NCI-H2227 (cell line): ENCODE data around the gene GAGE12J.
"Not testable (repeated sequence)": the region's sequence is repeated elsewhere in the genome, so short reads cannot be mapped to it uniquely, and the experiment has no call there.

Experiments
- DNase-seq: peaks from one replicate; lab custom pipeline; 2025; ENCODE audit not compliant: unreplicated experiment; lab: John Stamatoyannopoulos, UW

GAGE12J gene

DNA sequence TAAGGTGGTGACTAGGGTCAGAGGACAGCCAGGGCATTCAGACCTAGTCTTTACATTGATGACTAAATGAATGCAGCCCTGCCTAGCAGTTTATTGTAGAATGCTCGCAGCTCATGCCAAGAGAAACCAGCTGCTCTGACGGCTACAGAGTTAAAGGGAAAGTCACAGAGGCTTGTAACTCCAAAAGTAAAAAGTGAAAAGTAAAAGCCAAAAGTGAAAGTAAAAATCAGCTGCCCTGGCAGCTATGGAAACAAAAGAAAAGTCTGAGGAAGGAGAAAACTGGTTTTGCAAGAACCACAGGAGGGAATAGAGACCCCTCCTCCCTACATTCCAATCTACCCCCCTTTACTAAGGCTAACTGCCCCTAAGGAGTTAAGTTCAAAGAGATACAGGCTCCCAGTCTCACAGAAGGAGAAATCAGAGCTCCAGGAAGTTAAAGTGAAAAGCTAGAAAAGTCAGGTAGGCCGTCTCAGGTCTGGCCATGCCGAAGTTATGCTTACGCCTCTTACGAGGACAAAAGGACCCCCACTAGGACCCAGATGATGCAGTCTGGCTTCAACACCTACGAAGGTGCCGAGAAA, 12.3 kb upstream of the GAGE12J start:
- DNase-seq: no peak

DNA sequence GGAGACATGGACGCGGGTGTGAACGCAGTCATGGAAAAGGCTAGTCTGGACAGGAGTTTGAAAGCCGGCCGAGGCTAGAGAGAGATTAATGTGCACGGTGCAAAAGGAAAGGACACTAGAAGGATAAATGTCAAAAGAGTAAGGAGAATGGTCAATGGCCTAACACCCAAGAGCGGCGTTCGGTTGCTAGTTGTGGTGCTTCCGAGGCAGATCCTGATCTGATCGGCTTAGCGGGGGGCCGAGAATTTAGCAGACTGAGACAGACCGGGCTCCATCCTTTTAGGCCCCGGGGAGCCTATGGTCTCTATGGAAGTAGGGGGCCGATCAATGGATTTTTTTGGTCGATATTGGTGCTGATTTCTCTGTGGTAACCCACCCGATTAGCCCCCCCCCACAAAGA, 11.5 kb upstream of the GAGE12J start:
- DNase-seq: no peak

DNA sequence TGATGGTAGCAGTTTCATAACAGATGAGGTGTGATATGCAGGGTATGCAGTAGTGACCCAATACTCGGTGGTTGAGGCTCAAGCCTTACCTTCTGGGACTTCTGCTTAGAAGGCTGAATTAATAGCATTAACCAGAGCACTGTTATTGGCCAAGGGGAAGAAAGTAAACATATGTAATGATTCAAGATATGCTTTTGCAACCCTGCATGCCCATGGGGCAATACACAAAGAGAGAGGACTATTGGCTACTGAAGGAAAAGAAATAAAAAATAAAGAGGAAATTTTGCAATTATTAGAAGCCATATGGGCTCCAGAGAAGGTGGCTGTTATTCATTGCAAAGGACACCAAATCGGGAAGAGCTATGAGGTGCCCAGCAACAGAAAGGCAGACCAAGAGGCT, 9.7 kb upstream of the GAGE12J start:
- no peak for DNase-seq

DNA sequence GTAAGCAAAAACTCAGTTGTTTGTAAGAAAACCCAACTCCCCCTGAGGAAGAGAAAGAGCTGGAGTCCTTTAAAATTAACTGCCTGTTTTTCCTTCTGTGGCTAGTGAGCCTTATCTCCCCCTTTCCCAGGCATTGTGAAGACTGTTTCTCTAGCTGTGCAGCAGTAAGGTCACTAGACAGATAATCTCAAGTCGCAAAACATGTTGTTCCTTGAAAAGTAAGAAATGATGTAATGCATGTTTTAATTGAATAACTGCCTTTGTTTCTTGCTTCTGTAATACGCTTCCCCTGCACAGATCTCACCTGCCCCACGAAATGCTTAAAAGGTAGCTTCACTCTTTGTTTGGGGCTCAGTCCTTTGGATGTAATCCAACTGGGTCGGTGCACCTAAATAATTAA, 5.8 kb upstream of the GAGE12J start:
- DNase-seq: no peak

DNA sequence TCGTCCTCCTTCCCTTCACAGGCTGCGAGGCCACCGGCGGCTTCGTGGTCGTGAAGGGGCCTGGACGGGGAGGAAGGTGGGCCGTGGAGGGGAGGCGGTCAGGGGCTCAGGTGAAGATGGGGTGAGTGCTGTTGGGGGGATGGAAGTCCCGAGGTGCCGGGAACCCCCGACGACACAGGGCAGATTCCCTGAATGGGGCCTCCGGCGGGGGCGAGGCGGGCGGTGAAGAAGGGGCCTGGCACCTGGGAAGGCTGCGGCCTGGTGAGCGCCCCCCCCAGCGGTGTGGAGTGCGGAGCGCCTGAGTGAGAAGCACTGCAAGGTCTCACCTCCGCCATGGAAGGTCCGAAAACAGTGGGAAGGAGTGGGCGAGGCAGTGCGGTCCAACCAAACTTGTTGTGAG, 429 bp downstream of the GAGE12J start:
- not testable (repeated sequence) for DNase-seq

DNA sequence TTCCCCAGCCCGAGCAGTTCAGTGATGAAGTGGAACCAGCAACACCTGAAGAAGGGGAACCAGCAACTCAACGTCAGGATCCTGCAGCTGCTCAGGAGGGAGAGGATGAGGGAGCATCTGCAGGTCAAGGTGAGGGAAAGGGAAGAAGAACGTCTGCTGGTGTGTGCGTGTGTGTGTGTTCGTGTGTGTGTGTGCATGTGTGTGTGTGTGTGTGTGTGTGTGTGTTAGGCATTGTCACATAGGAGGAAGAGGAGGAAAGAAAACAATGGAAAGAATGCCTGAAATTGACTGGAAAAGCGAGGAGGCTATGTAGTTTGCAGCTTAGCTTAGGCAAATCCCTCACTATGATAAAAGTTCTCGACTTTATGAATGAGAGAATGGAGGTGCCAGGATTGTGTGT, 1.9 kb downstream of the GAGE12J start:
- not testable (repeated sequence) for DNase-seq

DNA sequence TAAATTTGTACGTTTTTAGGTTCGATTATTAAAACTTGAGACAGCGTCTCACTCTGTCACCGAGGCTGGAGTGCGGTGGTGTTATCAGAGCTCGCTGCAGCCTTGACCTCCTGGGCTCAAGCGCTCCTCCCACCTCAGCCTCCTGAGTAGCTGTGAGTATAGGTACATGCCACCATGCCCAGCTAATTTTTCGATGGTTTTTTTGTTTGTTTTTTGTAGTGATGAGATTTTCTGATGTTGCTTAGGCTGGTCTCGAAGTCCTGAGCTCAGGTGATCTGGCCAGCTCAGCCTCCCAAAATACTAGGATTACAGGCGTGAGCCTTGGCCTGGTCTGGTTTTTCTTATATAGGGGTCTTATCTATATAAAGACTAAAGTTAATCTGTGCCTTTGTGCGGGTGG, 8.6 kb downstream of the GAGE12J start:
- DNase-seq: not testable (repeated sequence)

DNA sequence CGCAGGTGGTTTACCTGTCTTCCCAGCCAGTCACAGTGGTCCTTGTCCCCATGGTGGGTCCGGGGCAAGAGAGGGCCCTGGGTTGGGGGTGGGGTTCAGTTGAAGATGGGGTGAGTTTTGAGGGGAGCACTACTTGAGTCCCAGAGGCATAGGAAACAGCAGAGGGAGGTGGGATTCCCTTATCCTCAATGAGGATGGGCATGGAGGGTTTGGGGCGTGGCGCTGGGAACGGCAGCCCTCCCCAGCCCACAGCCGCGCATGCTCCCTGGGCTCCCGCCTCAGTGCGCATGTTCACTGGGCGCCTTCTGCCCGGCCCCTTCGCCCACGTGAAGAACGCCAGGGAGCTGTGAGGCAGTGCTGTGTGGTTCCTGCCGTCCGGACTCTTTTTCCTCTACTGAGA, 9.4 kb downstream of the GAGE12J start, which contains the start of gene GAGE13:
Gene GAGE13, plus strand, starts transcription at position 301 of the 400 bp plus-strand sequence. CDS start 1,156 bp downstream, outside the sequence.
- not testable (repeated sequence) for DNase-seq

DNA sequence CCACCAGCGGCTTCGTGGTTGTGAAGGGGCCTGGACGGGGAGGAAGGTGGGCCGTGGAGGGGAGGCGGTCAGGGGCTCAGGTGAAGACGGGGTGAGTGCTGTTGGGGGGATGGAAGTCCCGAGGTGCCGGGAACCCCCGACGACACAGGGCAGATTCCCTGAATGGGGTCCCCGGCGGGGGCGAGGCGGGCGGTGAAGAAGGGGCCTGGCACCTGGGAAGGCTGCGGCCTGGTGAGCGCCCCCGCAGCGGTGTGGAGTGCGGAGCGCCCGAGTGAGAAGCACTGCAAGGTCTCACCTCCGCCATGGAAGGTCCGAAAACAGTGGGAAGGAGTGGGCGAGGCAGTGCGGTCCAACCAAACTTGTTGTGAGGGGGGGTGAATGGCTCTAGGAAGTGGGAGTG, 10.0 kb downstream of the GAGE12J start:
- not testable (repeated sequence) for DNase-seq

DNA sequence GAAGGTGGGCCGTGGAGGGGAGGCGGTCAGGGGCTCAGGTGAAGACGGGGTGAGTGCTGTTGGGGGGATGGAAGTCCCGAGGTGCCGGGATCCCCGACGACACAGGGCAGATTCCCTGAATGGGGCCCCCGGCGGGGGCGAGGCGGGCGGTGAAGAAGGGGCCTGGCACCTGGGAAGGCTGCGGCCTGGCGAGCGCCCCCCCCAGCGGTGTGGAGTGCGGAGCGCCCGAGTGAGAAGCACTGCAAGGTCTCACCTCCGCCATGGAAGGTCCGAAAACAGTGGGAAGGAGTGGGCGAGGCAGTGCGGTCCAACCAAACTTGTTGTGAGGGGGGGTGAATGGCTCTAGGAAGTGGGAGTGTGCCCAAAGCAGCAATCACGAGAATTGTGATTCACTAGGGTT, 19.6 kb downstream of the GAGE12J start:
- not testable (repeated sequence) for DNase-seq

DNA sequence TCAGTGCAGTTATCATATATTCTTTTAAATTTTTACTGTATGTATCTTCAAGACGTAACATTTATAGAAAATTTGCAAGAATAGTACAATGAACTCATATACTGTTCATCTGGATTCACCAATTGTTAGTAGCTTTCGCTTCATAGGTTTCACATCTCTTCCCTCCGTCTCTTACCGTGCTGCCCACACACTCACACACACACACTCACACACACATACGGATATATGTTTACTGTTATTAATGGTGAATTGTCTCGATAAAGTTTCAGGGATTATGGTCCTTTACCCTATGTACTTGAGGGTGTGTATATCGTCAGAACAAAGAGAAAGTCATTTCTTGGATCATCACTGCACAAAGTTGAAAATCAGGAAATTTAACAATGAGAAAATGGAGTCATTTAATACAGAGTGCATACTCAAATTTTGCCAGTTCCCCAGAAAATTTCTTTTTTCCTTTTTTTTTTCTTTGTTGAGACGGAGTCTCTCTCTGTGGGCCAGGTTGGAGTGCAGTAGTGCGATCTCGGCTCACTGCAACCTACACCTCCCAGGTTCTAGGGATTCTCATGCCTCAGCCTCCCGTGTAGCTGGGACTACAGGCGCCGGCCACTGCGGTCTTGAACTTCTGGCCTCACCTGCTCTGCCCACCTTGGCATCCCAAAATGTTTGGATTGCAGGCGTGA, 22.8 kb downstream of the GAGE12J start:
- DNase-seq: not testable (repeated sequence)

DNA sequence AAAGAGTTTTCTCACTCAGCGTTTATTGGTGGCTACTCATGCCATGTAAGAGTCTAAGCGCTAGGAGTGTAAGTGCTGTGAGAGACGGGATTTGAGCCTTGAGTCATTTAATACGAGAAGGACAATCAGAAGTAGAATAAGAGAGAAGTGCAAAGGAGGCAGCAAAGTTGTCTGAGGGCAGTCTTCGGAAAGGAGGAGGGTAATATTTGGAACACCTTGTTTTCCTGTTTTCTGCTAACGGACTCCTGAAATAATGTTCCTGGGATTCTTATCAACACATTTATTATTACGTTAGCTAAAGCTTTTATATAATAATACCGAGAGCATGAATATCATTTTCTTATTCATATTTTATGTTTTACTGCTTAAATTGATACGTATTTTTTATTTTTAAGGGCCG, 23.6 kb downstream of the GAGE12J start:
- not testable (repeated sequence) for DNase-seq

DNA sequence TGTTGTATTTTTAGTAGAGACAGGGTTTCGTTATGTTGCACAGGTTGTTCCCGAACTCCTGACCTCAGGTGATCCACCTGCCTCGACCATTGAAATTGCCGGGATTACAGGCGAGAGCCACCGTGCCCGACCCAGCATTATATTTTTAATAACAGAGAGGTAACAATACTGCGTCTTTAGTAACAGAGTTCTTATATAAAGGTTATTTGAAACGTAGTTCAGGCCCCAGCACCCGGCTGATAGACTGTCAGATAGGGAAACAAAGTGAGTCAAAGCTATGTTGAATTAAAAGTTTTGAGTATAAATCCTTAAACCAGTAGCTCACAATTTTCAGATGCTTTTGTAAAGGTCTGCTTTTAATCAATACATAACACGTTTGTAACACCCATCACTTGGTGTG, 24.3 kb downstream of the GAGE12J start:
- DNase-seq: not testable (repeated sequence)
